Measurements from ENCODE around the gene SBNO2.

- no peak for TF ChIP-seq CTCF (IDR thresholded peaks at IDR 0.05)
- peak; percentile 21 for TF ChIP-seq POLR2AphosphoS5 (IDR thresholded peaks at IDR 0.05)
Measured at GRCh38 chr19:1107661-1108261, 66.3 kb downstream of the SBNO2 start.

All from gastroesophageal sphincter (tissue), 3 donors.